ENCODE data around the gene ATG9A.
"Not testable (repeated sequence)": the region's sequence is repeated elsewhere in the genome, so short reads cannot be mapped to it uniquely, and the experiment has no call there.

The ATG9A gene

GRCh38 chr2:219205981-219206327, 23.5 kb downstream of the ATG9A start:
- DNase-seq (ENCODE audit: low read depth, low spot score), result no peak

GRCh38 chr2:219205165-219205538, 24.3 kb downstream of the ATG9A start:
- DNase-seq (ENCODE audit: low read depth, low spot score), result no peak

GRCh38 chr2:219204425-219205164, 24.8 kb downstream of the ATG9A start:
- DNase-seq (ENCODE audit: low read depth, low spot score), result no peak

GRCh38 chr2:219201331-219201730, 28.1 kb downstream of the ATG9A start:
- not testable (repeated sequence) for DNase-seq (ENCODE audit: low read depth, low spot score)

GRCh38 chr2:219200502-219201326, 28.7 kb downstream of the ATG9A start:
- DNase-seq (ENCODE audit: low read depth, low spot score), result not testable (repeated sequence)

GRCh38 chr2:219199470-219200211, 29.8 kb downstream of the ATG9A start:
- DNase-seq (ENCODE audit: low read depth, low spot score), result no peak

- no peak for DNase-seq (ENCODE audit: low read depth, low spot score)
These were observed 30.5 kb downstream of the ATG9A start for GRCh38 chr2:219198974-219199373.

GRCh38 chr2:219197388-219197787, 32.0 kb downstream of the ATG9A start:
- no peak for DNase-seq (ENCODE audit: low read depth, low spot score)

GRCh38 chr2:219186754-219187456, 42.5 kb downstream of the ATG9A start:
- DNase-seq (ENCODE audit: low read depth, low spot score), result no peak

GRCh38 chr2:219184121-219184520, 45.3 kb downstream of the ATG9A start:
- no peak for DNase-seq (ENCODE audit: low read depth, low spot score)

- DNase-seq (ENCODE audit: low read depth, low spot score), result no peak
These were observed 46.2 kb downstream of the ATG9A start for GRCh38 chr2:219183151-219183772.

GRCh38 chr2:219182331-219183150, 46.9 kb downstream of the ATG9A start:
- DNase-seq (ENCODE audit: low read depth, low spot score), result no peak

GRCh38 chr2:219181531-219181930, 47.9 kb downstream of the ATG9A start:
- no peak for DNase-seq (ENCODE audit: low read depth, low spot score)

- no peak for DNase-seq (ENCODE audit: low read depth, low spot score)
These were observed 48.5 kb downstream of the ATG9A start for GRCh38 chr2:219180961-219181360.

- no peak for DNase-seq (ENCODE audit: low read depth, low spot score)
These were observed 49.6 kb downstream of the ATG9A start for GRCh38 chr2:219179601-219180465.

- no peak for DNase-seq (ENCODE audit: low read depth, low spot score)
These were observed 50.9 kb downstream of the ATG9A start for GRCh38 chr2:219178377-219179175.

- peak; percentile 59 for DNase-seq (ENCODE audit: low read depth, low spot score)
These were observed 51.7 kb downstream of the ATG9A start, which contains the start of gene RETREG2 for GRCh38 chr2:219177552-219178376. Gene RETREG2 (plus strand): TSS chr2:219178275. CDS start chr2:219178353, 78 bp downstream.
